Activated B cell treated with CpG ODN at 0.5 μM for 24 hours (primary cell): Measurements from ENCODE around the gene PRELP. TPM values are rescaled to one million over a fixed set of nuclear protein-coding genes. Genes with fewer than 3 reads are reported as not detected.

Experiments used
- ATAC-seq: fragments of 200-7000 bp; cut with Tn5 transposase; one replicate; pipeline ENCODE4 v1.10.0; 2021; ENCODE audit warnings: low read depth, mild to moderate bottlenecking, moderate library complexity
- CTCF ChIA-PET: fragments of 350-600 bp; sonication (Branson Sonifier 250); formaldehyde crosslinking; loops from one replicate; lab custom pipeline; 2021; ENCODE audit warnings: antibody characterized with exemption; lab: Charles Lee
- POLR2A ChIA-PET: fragments of 350-600 bp; sonication (Branson Sonifier 250); formaldehyde crosslinking; loops from one replicate; lab custom pipeline; 2021; ENCODE audit warnings: antibody characterized with exemption; lab: Charles Lee
- DNase-seq: peaks from one replicate; pipeline ENCODE4 v3.0.0; 2022
- H3K27ac Mint-ChIP-seq: one replicate; pipeline ENCODE4 v1.8.0; 2020; ENCODE audit warnings: mixed read lengths
- H3K27me3 Mint-ChIP-seq: one replicate; pipeline ENCODE4 v1.8.0; 2021; ENCODE audit warnings: mixed read lengths
- H3K36me3 Mint-ChIP-seq: one replicate; pipeline ENCODE4 v1.8.0; 2021; ENCODE audit warnings: low read depth, mixed read lengths
- H3K4me1 Mint-ChIP-seq: one replicate; pipeline ENCODE4 v1.8.0; 2021; ENCODE audit warnings: mixed read lengths
- H3K4me3 Mint-ChIP-seq: one replicate; pipeline ENCODE4 v1.8.0; 2020; ENCODE audit warnings: mild to moderate bottlenecking, mixed read lengths
- H3K9me3 Mint-ChIP-seq: one replicate; pipeline ENCODE4 v1.8.0; 2020; ENCODE audit warnings: mixed read lengths
- intact Hi-C: fragments of 100-400 bp; cut with micrococcal nuclease; formaldehyde crosslinking; loops from one replicate; pipeline ENCODE4 v1.15.1; 2024
- total RNA-seq: library from RNA; stranded (reverse); gene quantifications from 2 replicates; pipeline ENCODE4 v1.2.3, GENCODE V29; 2022
- TF ChIP-seq, protein P1 (sequence below): fragments of 200-600 bp; IDR thresholded peaks from one replicate; pipeline ENCODE4 v1.8.0; 2022; ENCODE audit warnings: antibody characterized with exemption, mild to moderate bottlenecking

The PRELP gene
- total RNA-seq, 1 donor from 2014 or later = not detected

- intact Hi-C loops = no loop called here
- no peak for ATAC-seq
- CTCF ChIA-PET = no interaction called here
- H3K27ac Mint-ChIP-seq = no peak overlapping the region
- no peak for DNase-seq
- no peaks in the 10 kb centered on the region for H3K36me3 Mint-ChIP-seq
- peaks cover 19% of the 10 kb centered on the region for H3K27me3 Mint-ChIP-seq
- H3K4me1 Mint-ChIP-seq = no peaks in the 10 kb centered on the region
- H3K9me3 Mint-ChIP-seq = no peaks in the 10 kb centered on the region
- TF ChIP-seq, protein P1, sequence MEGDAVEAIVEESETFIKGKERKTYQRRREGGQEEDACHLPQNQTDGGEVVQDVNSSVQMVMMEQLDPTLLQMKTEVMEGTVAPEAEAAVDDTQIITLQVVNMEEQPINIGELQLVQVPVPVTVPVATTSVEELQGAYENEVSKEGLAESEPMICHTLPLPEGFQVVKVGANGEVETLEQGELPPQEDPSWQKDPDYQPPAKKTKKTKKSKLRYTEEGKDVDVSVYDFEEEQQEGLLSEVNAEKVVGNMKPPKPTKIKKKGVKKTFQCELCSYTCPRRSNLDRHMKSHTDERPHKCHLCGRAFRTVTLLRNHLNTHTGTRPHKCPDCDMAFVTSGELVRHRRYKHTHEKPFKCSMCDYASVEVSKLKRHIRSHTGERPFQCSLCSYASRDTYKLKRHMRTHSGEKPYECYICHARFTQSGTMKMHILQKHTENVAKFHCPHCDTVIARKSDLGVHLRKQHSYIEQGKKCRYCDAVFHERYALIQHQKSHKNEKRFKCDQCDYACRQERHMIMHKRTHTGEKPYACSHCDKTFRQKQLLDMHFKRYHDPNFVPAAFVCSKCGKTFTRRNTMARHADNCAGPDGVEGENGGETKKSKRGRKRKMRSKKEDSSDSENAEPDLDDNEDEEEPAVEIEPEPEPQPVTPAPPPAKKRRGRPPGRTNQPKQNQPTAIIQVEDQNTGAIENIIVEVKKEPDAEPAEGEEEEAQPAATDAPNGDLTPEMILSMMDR = no peak
- no peak overlapping the region for H3K4me3 Mint-ChIP-seq
- POLR2A ChIA-PET = no interaction called here
Observed at GRCh38 chr1:203534012-203534411, 58.4 kb downstream of the PRELP start.

GRCh38 chr1:203534526-203534925 lies 58.9 kb downstream of the PRELP start:
- H3K27ac Mint-ChIP-seq = no peak overlapping the region
- peaks cover 19% of the 10 kb centered on the region for H3K27me3 Mint-ChIP-seq
- no peaks in the 10 kb centered on the region for H3K9me3 Mint-ChIP-seq
- no peak for DNase-seq
- TF ChIP-seq, protein P1 = no peak
- no peak for ATAC-seq
- H3K4me1 Mint-ChIP-seq = no peaks in the 10 kb centered on the region
- intact Hi-C loops = no loop called here
- H3K4me3 Mint-ChIP-seq = no peak overlapping the region
- ChIA-PET POLR2A (no interaction called here), CTCF (interaction anchor here (0.6 kb wide), 1 partner anchor 598 kb away, joined by 3 read pairs; no protein-coding TSS in a partner anchor)
- no peaks in the 10 kb centered on the region for H3K36me3 Mint-ChIP-seq

GRCh38 chr1:203536575-203536974 lies 61.0 kb downstream of the PRELP start:
- no peaks in the 10 kb centered on the region for H3K36me3 Mint-ChIP-seq
- TF ChIP-seq, protein P1 = no peak
- H3K27me3 Mint-ChIP-seq = peaks cover 19% of the 10 kb centered on the region
- DNase-seq = no peak
- no peak overlapping the region for H3K27ac Mint-ChIP-seq
- no peaks in the 10 kb centered on the region for H3K4me1 Mint-ChIP-seq
- intact Hi-C loops = no loop called here
- ChIA-PET POLR2A (no interaction called here), CTCF (no interaction called here)
- ATAC-seq = no peak
- no peak overlapping the region for H3K4me3 Mint-ChIP-seq
- H3K9me3 Mint-ChIP-seq = no peaks in the 10 kb centered on the region

GRCh38 chr1:203536980-203537455 lies 61.4 kb downstream of the PRELP start:
- Mint-ChIP-seq H3K4me1 (no peaks in the 10 kb centered on the region), H3K27ac (no peak overlapping the region), H3K9me3 (no peaks in the 10 kb centered on the region), H3K27me3 (peaks cover 19% of the 10 kb centered on the region), H3K36me3 (no peaks in the 10 kb centered on the region), H3K4me3 (no peak overlapping the region)
- ATAC-seq (no peak), DNase-seq (no peak)
- TF ChIP-seq, protein P1 = no peak
- intact Hi-C loops = no loop called here
- ChIA-PET CTCF (interaction anchor here (0.6 kb wide), 1 partner anchor 284 kb away, joined by 3 read pairs; no protein-coding TSS in a partner anchor), POLR2A (no interaction called here)

GRCh38 chr1:203537806-203538464 lies 62.3 kb downstream of the PRELP start:
- DNase-seq = no peak
- ChIA-PET CTCF (interaction anchor here (0.6 kb wide), 1 partner anchor 285 kb away, joined by 3 read pairs; no protein-coding TSS in a partner anchor), POLR2A (no interaction called here)
- no peak for ATAC-seq
- peaks cover 19% of the 10 kb centered on the region for H3K27me3 Mint-ChIP-seq
- TF ChIP-seq, protein P1 = no peak
- no peaks in the 10 kb centered on the region for H3K9me3 Mint-ChIP-seq
- H3K4me1 Mint-ChIP-seq = no peaks in the 10 kb centered on the region
- no peak overlapping the region for H3K27ac Mint-ChIP-seq
- H3K4me3 Mint-ChIP-seq = no peak overlapping the region
- no peaks in the 10 kb centered on the region for H3K36me3 Mint-ChIP-seq
- intact Hi-C loops = no loop called here
